OCI-LY1 (cell line): ENCODE data around the gene SGCD.

Experiments used
- H2AFZ ChIP-seq: fragments of 200-600 bp; sonication (generic), shearing (Covaris generic); 2 replicates; pipeline ENCODE4 v1.6.0; 2014; ENCODE audit warnings: antibody characterized with exemption, mild to moderate bottlenecking, low read length
- H3F3A ChIP-seq: fragments of 200-600 bp; sonication (generic), shearing (Covaris generic); 2 replicates; pipeline ENCODE4 v1.6.0; 2014; ENCODE audit warnings: mild to moderate bottlenecking, antibody characterized with exemption, low read length, moderate library complexity; ENCODE audit not compliant: insufficient read depth
- H3K27ac ChIP-seq: fragments of 200-600 bp; sonication (generic); 2 replicates; pipeline ENCODE4 v1.5.1; 2014; ENCODE audit warnings: low read length, mixed run types, mild to moderate bottlenecking, low read depth; ENCODE audit not compliant: poor library complexity, severe bottlenecking
- H3K27me3 ChIP-seq: fragments of 200-600 bp; sonication (generic); 2 replicates; pipeline ENCODE4 v1.6.0; 2014; ENCODE audit warnings: antibody characterized with exemption, mild to moderate bottlenecking, low read length, moderate library complexity; ENCODE audit not compliant: insufficient read depth
- H3K36me3 ChIP-seq: fragments of 200-600 bp; sonication (generic); 2 replicates; pipeline ENCODE4 v1.6.1; 2014; ENCODE audit warnings: mild to moderate bottlenecking, antibody characterized with exemption, low read length, moderate library complexity, mixed read lengths; ENCODE audit not compliant: insufficient read depth
- H3K4me1 ChIP-seq: fragments of 200-600 bp; sonication (generic); 2 replicates; pipeline ENCODE4 v1.5.1; 2014; ENCODE audit warnings: mild to moderate bottlenecking, low read length, moderate library complexity; ENCODE audit not compliant: insufficient read depth, severe bottlenecking
- H3K4me2 ChIP-seq: fragments of 200-600 bp; sonication (generic), shearing (Covaris generic); 2 replicates; pipeline ENCODE4 v1.6.1; 2014; ENCODE audit warnings: low read length
- H3K4me3 ChIP-seq: fragments of 200-600 bp; sonication (generic); 2 replicates; pipeline ENCODE4 v1.5.1; 2014; ENCODE audit warnings: low read length, low read depth, mild to moderate bottlenecking, mixed read lengths; ENCODE audit not compliant: poor library complexity, severe bottlenecking
- H3K79me2 ChIP-seq: fragments of 200-600 bp; shearing (Covaris generic); 2 replicates; pipeline ENCODE4 v1.6.1; 2016; ENCODE audit warnings: mixed run types, low read length, mixed read lengths; ENCODE audit not compliant: insufficient read depth
- H3K9ac ChIP-seq: fragments of 200-600 bp; sonication (generic), shearing (Covaris generic); 2 replicates; pipeline ENCODE4 v1.6.1; 2014; ENCODE audit warnings: mild to moderate bottlenecking, low read length, mixed read lengths
- H3K9me2 ChIP-seq: fragments of 200-600 bp; sonication (generic), shearing (Covaris generic); 2 replicates; pipeline ENCODE4 v1.6.1; 2014; ENCODE audit warnings: low read depth, mild to moderate bottlenecking, low read length, mixed read lengths
- H3K9me3 ChIP-seq: fragments of 200-600 bp; shearing (Covaris generic); 2 replicates; pipeline ENCODE4 v1.6.1; 2014; ENCODE audit warnings: low read length, mixed read lengths
- H4K20me1 ChIP-seq: fragments of 200-600 bp; sonication (generic), shearing (Covaris generic); 2 replicates; pipeline ENCODE4 v1.6.0; 2016; ENCODE audit warnings: mild to moderate bottlenecking, low read length; ENCODE audit not compliant: insufficient read depth
- EZH2 ChIP-seq: fragments of 200-600 bp; sonication (generic), shearing (Covaris generic); IDR thresholded peaks from 2 replicates; pipeline ENCODE4 v1.8.0; 2017; ENCODE audit warnings: borderline replicate concordance, mixed run types, mild to moderate bottlenecking, antibody characterized with exemption, low read length, moderate library complexity, mixed read lengths
- TF ChIP-seq, protein P1 (sequence below): fragments of 200-600 bp; sonication (generic), shearing (Covaris generic); IDR thresholded peaks from 2 replicates; pipeline ENCODE4 v1.5.1; 2017; ENCODE audit warnings: mild to moderate bottlenecking, antibody characterized with exemption, low read length, moderate library complexity, mixed read lengths

The SGCD gene

GRCh38 chr5:156779436-156779835 lies 452.5 kb downstream of the SGCD start:
- Histone ChIP-seq H3K27ac (no peak overlapping the region), H3K9me2 (no peaks in the 10 kb centered on the region), H3K27me3 (no peaks in the 10 kb centered on the region), H3K36me3 (no peaks in the 10 kb centered on the region), H3K4me1 (no peaks in the 10 kb centered on the region), H3K9ac (no peak overlapping the region), H3K4me3 (no peak overlapping the region), H3F3A (no peaks in the 10 kb centered on the region), H2AFZ (no peak overlapping the region), H3K9me3 (no peaks in the 10 kb centered on the region), H3K4me2 (no peak overlapping the region), H4K20me1 (no peaks in the 10 kb centered on the region), H3K79me2 (no peaks in the 10 kb centered on the region)
- TF ChIP-seq, protein P1, sequence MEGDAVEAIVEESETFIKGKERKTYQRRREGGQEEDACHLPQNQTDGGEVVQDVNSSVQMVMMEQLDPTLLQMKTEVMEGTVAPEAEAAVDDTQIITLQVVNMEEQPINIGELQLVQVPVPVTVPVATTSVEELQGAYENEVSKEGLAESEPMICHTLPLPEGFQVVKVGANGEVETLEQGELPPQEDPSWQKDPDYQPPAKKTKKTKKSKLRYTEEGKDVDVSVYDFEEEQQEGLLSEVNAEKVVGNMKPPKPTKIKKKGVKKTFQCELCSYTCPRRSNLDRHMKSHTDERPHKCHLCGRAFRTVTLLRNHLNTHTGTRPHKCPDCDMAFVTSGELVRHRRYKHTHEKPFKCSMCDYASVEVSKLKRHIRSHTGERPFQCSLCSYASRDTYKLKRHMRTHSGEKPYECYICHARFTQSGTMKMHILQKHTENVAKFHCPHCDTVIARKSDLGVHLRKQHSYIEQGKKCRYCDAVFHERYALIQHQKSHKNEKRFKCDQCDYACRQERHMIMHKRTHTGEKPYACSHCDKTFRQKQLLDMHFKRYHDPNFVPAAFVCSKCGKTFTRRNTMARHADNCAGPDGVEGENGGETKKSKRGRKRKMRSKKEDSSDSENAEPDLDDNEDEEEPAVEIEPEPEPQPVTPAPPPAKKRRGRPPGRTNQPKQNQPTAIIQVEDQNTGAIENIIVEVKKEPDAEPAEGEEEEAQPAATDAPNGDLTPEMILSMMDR, result no peak
- TF ChIP-seq EZH2, result no peak

- H3K9ac ChIP-seq, result no peak overlapping the region
- no peaks in the 10 kb centered on the region for H3K36me3 ChIP-seq
- H2AFZ ChIP-seq, result no peak overlapping the region
- no peaks in the 10 kb centered on the region for H3K4me1 ChIP-seq
- H3K9me2 ChIP-seq, result no peaks in the 10 kb centered on the region
- no peaks in the 10 kb centered on the region for H4K20me1 ChIP-seq
- no peak overlapping the region for H3K4me2 ChIP-seq
- no peaks in the 10 kb centered on the region for H3F3A ChIP-seq
- TF ChIP-seq EZH2, result no peak
- TF ChIP-seq, protein P1, result no peak
- no peak overlapping the region for H3K4me3 ChIP-seq
- H3K27me3 ChIP-seq, result no peaks in the 10 kb centered on the region
- H3K79me2 ChIP-seq, result no peaks in the 10 kb centered on the region
- no peak overlapping the region for H3K27ac ChIP-seq
- H3K9me3 ChIP-seq, result no peaks in the 10 kb centered on the region
Measured at GRCh38 chr5:156783092-156783491, 456.1 kb downstream of the SGCD start.

- Histone ChIP-seq H3K79me2 (no peaks in the 10 kb centered on the region), H3K36me3 (no peaks in the 10 kb centered on the region), H3F3A (no peaks in the 10 kb centered on the region), H3K27me3 (no peaks in the 10 kb centered on the region), H3K27ac (no peak overlapping the region), H3K9me3 (no peaks in the 10 kb centered on the region), H3K4me1 (no peaks in the 10 kb centered on the region), H4K20me1 (no peaks in the 10 kb centered on the region), H3K4me3 (no peak overlapping the region), H3K9ac (no peak overlapping the region), H2AFZ (no peak overlapping the region), H3K9me2 (no peaks in the 10 kb centered on the region), H3K4me2 (no peak overlapping the region)
- TF ChIP-seq, protein P1, result no peak
- no peak for TF ChIP-seq EZH2
Measured at GRCh38 chr5:156794687-156795086, 467.7 kb downstream of the SGCD start.
